Activated CD8-positive, alpha-beta memory T cell treated with anti-CD3 and anti-CD28 coated beads for 24 hours (primary cell): ENCODE data around the gene STK32B.
"Not testable (repeated sequence)": the region's sequence is repeated elsewhere in the genome, so short reads cannot be mapped to it uniquely, and the experiment has no call there.

Experiments
- DNase-seq: peaks from one replicate; pipeline ENCODE4 v3.0.0-alpha.2; 2020

The STK32B gene

GRCh38 chr4:5051278-5052203 is at the start of gene STK32B:
Gene STK32B (plus strand): TSS chr4:5051480.
- DNase-seq, result peak; percentile 59

- DNase-seq, result not testable (repeated sequence)
These were observed 49.6 kb upstream of the STK32B start for GRCh38 chr4:5001641-5002040.

- no peak for DNase-seq
These were observed 47.9 kb upstream of the STK32B start for GRCh38 chr4:5003372-5003857.

DNA sequence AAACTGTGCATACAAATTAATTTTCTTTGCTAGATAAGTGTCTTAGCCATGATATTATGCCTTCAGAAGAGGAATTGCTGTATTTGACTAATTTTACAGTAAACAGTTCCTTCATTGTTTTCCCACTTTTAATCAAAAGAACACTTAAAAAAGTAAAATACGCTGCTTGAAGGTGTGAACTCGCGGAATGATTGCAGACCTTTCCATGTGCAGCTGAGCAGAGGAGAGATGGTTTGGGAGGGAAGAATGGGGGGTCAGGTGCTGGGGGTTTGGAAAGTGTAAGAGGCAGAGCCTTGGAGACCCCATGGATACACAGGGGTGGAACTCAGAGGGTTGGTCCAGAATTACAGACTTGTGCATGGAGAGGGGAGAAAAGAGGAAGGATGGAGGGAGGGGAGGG is 47.4 kb upstream of the STK32B start:
- no peak for DNase-seq

DNA sequence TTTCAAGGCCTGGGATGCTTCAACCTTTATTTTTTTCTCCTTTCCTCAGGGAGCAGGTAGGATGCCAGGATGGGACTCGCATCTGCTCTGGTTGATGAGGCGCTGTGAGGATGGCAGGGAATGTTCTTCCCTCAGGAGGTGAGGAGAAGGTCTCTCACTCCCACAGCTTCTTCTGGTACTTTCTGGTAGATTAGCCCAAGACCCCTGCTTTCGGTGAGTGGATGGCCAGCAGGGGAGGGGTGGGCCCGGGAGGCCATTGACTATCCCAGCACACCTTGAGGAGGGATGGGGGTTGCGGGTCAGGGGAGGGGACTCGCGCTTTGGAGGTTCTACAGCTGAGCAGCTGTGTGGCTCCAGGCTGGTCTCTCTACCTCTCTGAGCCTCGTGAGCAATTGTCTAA is 46.8 kb upstream of the STK32B start:
- no peak for DNase-seq

DNA sequence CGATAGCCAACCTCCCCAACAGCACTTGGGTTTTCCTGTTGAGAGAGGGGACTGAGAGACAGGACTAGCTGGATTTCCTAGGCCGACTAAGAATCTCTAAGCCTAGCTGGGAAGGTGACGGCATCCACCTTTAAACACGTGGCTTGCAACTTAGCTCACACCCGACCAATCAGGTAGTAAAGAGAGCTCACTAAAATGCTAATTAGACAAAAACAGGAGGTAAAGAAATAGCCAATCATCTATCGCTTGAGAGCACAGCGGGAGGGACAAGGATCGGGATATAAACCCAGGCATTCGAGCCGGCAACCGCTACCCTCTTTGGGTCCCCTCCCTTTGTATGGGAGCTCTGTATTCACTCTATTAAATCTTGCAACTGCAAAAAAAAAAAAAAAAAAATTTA is 44.3 kb upstream of the STK32B start:
- DNase-seq, result not testable (repeated sequence)

- no peak for DNase-seq
These were observed 41.5 kb upstream of the STK32B start for GRCh38 chr4:5009796-5010195.

GRCh38 chr4:5010984-5011383 is 40.3 kb upstream of the STK32B start:
- DNase-seq, result no peak

DNA sequence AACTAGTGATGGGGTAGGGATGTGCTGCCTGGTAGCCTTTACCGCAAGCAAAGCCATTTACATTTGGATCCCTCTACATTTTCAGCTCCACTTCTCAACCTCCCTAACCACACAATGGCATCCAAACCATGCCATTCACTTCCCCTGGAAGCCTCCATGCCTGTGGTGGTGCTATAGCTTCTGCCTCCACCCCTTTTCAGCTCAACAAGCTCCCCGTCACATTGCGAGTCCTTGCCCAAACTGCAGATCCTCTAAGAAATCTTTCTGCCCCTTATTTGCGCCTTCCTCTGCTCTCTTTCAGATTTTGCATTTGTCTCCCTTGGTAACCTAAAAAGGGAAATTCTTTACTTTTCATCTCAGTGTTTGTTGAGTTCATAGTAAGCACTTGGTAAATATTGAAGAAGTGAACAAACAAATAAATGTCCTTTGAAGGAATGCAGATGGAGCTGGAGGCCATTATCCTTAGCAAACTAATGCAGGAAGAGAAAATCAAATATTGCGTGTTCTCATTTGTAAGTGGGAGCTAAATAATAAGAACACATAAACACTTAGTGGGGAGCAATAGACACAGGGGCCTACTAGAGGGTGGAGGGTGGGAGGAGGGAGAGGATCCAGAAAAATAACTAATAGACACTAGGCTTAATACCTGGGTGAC is 38.9 kb upstream of the STK32B start:
- DNase-seq, result no peak

DNA sequence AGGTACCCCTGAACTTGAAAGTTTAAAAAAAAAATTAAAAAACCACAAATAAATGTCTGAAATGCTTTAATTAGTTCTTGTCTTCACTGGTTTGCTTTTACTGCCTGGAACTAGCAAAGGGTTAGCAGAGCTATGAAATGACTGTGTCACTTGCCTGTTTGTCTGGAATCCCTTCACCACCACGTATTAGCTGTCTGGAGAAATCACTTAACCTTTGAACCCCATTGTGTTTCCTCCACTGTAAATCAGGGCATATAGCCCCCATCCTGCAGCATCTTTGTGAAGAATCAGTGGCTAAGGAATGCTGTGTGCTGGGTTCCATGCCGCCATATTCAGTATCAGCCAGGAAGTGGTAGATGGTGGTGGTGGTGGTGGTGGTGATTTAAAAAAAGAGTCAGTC is 38.3 kb upstream of the STK32B start:
- DNase-seq, result no peak

DNA sequence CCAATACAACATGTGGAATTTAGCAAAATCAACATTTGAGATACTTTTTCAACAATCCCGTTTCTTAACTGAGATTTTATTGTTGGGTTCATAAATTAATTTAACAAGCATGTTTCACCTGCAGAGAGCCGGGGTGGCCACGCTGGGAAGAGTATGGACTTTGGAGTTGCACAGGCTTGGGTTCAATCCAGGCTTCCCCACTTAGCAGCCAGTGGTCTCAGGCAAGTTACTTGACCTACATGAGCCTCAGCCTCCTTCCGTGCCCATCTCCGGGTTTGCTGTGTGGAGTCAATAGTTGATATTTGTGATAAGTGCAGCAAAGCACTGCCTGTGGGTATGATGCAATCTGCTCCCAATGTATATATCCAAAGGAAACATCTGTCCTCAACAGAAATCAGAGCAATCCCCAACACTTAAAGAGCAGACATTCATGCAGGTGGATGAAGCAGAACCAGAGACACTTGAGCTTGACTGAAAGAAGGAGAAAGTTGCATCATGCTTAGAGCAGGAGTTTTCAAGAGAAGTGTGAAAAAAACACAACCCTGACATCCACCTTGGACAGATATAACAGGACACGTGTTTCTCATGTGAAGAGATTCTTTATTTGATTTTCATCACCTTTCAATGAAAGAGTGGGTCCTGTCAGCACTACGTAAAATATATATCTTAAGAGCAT is 37.1 kb upstream of the STK32B start:
- no peak for DNase-seq

- no peak for DNase-seq
These were observed 33.2 kb upstream of the STK32B start for GRCh38 chr4:5018096-5018495.

DNA sequence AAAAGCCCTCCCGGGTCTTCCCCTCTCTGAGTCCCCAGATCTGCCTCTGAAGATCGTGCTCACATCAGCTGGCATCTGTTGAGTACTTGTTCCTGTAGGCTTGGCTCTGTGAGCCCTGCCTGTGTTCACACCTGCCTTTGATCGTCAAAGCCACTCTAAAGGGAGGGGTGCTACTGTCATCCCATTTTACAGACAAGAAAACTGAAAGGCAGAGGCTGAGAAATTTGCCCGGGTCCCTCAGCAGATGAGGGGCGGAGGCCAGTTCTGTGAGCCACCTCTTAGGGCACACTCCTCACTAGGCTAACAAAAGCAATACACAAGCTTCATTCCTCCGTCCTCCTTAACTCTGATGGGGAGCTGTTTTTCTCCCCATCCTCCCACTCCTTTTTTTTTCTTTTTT is 32.7 kb upstream of the STK32B start:
- DNase-seq, result no peak

- no peak for DNase-seq
These were observed 32.0 kb upstream of the STK32B start, which contains the start of gene CYTL1 for GRCh38 chr4:5019274-5019673. Gene CYTL1 (minus strand): TSS chr4:5019458. CDS start chr4:5019445, 13 bp downstream.

DNA sequence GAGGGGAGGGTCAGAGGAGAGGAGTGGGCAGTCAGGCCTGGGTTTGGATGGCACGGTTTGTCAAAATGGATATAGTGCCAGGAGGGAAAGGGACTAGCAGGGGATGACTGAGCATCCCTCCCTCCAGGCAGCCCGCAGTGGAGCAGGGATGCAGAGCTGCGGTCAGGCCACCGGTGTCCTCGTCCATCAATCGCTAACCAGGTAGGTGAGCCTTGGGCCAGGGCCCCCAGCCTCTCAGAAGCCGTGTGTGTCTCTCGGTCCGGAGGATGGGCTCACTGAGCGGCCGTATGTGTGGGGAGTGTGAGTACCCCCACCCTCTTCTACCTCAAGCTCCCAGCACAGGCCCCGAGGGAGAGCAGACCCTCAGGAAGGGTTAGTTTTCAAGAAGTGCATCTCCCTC is 31.5 kb upstream of the STK32B start:
- no peak for DNase-seq

- DNase-seq, result no peak
These were observed 30.9 kb upstream of the STK32B start for GRCh38 chr4:5020341-5020740.

- no peak for DNase-seq
These were observed 29.7 kb upstream of the STK32B start for GRCh38 chr4:5021546-5021945.

DNA sequence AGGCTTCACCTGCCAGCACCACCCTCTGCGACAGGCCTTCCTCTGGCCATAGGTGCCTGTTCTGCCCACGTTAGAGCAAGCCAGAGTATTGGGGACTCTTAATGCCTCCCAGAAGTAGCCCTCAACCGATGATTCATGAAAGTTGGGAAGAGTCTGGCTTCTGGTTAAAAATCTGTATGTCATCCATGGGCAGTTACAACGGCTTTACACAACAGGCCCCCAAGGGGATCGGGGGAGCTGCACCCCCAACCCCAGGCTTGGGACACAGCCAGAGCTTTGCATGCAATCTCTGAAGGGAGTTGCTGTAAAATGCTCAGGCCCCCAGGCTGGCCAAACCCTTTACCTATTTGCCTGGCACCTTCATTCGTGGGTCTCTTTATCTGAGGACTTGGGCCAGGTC is 26.6 kb upstream of the STK32B start:
- DNase-seq, result no peak

DNA sequence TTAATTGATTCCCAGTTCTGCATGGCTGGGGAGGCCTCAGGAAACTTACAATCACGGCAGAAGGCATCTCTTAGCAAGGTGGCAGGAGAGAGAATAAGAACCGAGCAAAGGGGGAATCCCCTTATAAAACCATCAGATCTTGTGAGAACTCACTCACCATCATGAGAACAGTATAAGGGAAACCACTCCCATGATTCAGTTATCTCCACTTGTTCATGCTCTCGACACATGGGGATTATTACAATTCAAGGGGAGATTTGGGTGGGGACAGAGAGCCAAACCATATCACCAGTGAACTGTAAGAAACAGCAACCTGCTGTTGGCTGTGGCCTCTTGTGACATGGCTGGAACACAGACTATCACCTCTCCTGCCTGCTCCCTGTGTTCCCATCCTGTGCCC is 24.9 kb upstream of the STK32B start:
- DNase-seq, result no peak

DNA sequence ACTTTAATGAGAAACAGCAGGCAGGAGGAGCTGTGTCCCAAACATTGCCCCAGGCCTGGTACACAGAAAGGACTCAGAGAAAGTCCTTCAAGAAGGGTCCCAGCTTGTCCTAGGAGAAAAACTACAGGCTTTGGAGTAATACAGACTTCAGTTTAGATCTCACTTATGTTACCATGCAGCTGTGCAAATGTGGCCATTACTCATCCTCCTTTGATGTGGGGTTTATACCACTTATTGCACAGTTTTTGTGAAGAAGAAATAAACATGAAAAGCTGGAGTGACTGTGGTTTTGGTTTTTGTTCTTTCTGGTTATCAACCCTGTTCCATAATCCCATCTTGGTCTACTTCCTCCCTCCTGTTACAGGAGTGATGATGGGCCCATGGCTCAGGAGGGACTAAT is 23.9 kb upstream of the STK32B start:
- DNase-seq, result no peak

GRCh38 chr4:5028480-5028879 is 22.8 kb upstream of the STK32B start:
- no peak for DNase-seq

GRCh38 chr4:5029447-5029846 is 21.8 kb upstream of the STK32B start:
- no peak for DNase-seq

GRCh38 chr4:5030221-5030620 is 21.1 kb upstream of the STK32B start:
- no peak for DNase-seq

- no peak for DNase-seq
These were observed 20.4 kb upstream of the STK32B start for GRCh38 chr4:5030927-5031326.
